SK-N-SH (cell line): ENCODE measurements around the gene KCNMB1. TPM values are rescaled to one million over a fixed set of nuclear protein-coding genes. Genes with fewer than 3 reads are reported as not detected.

ENCODE experiments used
- CTCF ChIA-PET: fragments of 300-600, 350-600 bp; formaldehyde crosslinking; extraction: SDS; loops from one replicate; lab custom pipeline; 2021; lab: Yijun Ruan, JAX
- POLR2A ChIA-PET: fragments of 350-600 bp; sonication (Branson Sonifier 250); formaldehyde crosslinking; extraction: SDS; loops from one replicate; lab custom pipeline; 2020; ENCODE audit warnings: antibody characterized with exemption, inconsistent platforms; lab: Yijun Ruan, JAX
- DNase-seq: peaks from one replicate; pipeline ENCODE4 v3.0.0; 2012
- H2AFZ ChIP-seq: fragments of 200-600 bp; sonication (generic); 2 replicates; pipeline ENCODE4 v1.8.1; 2016; ENCODE audit warnings: antibody characterized with exemption, mild to moderate bottlenecking, low read depth
- H3F3A ChIP-seq: fragments of 200-600 bp; sonication (generic); replicated peaks from 2 replicates; pipeline ENCODE3; 2016; ENCODE audit warnings: antibody characterized with exemption, mild to moderate bottlenecking; ENCODE audit not compliant: insufficient read depth
- H3K27ac ChIP-seq, 2 experiments: fragments of 200-500 bp in 1 of 2; fragments of 200-600 bp in 1 of 2; sonication (Bioruptor generic) in 1 of 2; sonication (generic), shearing (Covaris generic) in 1 of 2; 2 replicates each; pipeline versions ENCODE4 v1.5.1 to v1.6.1; 2014 to 2016; ENCODE audit warnings: low read depth in 2 of 2, inconsistent platforms in 1 of 2, low read length in 1 of 2, mild to moderate bottlenecking in 1 of 2, mixed read lengths in 1 of 2
- H3K27me3 ChIP-seq: fragments of 200-600 bp; sonication (generic), shearing (Covaris generic); 2 replicates; pipeline ENCODE4 v1.6.1; 2016; ENCODE audit warnings: mixed run types; ENCODE audit not compliant: insufficient read depth
- H3K36me3 ChIP-seq, 2 experiments: fragments of 200-500 bp in 1 of 2; fragments of 200-600 bp in 1 of 2; sonication (Bioruptor generic) in 1 of 2; sonication (generic) in 1 of 2; replicated peaks in 1 of 2; 2 replicates each; pipeline versions ENCODE3 to v1.5.1; 2014 to 2016; ENCODE audit warnings: low read length in 1 of 2, mild to moderate bottlenecking in 1 of 2; ENCODE audit not compliant: insufficient read depth in 2 of 2, control insufficient read depth in 1 of 2
- H3K4me1 ChIP-seq, 2 experiments: fragments of 200-500 bp in 1 of 2; fragments of 200-600 bp in 1 of 2; sonication (Bioruptor generic) in 1 of 2; sonication (generic), shearing (Covaris generic) in 1 of 2; 2 replicates each; pipeline versions ENCODE4 v1.5.1 to v1.6.1; 2014 to 2016; ENCODE audit warnings: low read depth in 1 of 2, low read length in 1 of 2, mixed run types in 1 of 2; ENCODE audit not compliant: insufficient read depth in 2 of 2, control insufficient read depth in 1 of 2
- H3K4me2 ChIP-seq: fragments of 200-600 bp; sonication (generic), shearing (Covaris generic); 2 replicates; pipeline ENCODE4 v1.6.1; 2017; ENCODE audit warnings: mixed run types
- H3K4me3 ChIP-seq, 2 experiments: fragments of 200-500 bp in 1 of 2; fragments of 200-600 bp in 1 of 2; sonication (Bioruptor generic) in 1 of 2; sonication (generic), shearing (Covaris generic) in 1 of 2; 2 replicates each; pipeline versions ENCODE4 v1.5.1 to v1.8.1; 2014 to 2016; ENCODE audit warnings: low read depth in 2 of 2, inconsistent platforms in 1 of 2, low read length in 1 of 2, mild to moderate bottlenecking in 1 of 2, mixed read lengths in 1 of 2, moderate library complexity in 1 of 2
- H3K79me2 ChIP-seq: fragments of 200-600 bp; sonication (generic); 2 replicates; pipeline ENCODE4 v1.8.1; 2017; ENCODE audit warnings: mild to moderate bottlenecking; ENCODE audit not compliant: insufficient read depth
- H3K9ac ChIP-seq: fragments of 200-600 bp; sonication (generic); 2 replicates; pipeline ENCODE4 v1.6.1; 2017; ENCODE audit warnings: mixed run types
- H3K9me2 ChIP-seq: fragments of 200-600 bp; sonication (generic); 2 replicates; pipeline ENCODE4 v1.6.1; 2017; ENCODE audit warnings: mixed run types
- H3K9me3 ChIP-seq: fragments of 200-600 bp; sonication (generic); 2 replicates; pipeline ENCODE4 v1.6.1; 2017; ENCODE audit warnings: mixed run types, mild to moderate bottlenecking, moderate library complexity
- H4K20me1 ChIP-seq: fragments of 200-600 bp; sonication (generic); 2 replicates; pipeline ENCODE4 v1.6.1; 2017; ENCODE audit warnings: mild to moderate bottlenecking, mixed run types; ENCODE audit not compliant: insufficient read depth
- CHD2 ChIP-seq: fragments of 150-350 bp; IDR thresholded peaks from 2 replicates; pipeline ENCODE4 v1.6.1; 2018; ENCODE audit warnings: low read length; ENCODE audit not compliant: partially characterized antibody
- EP300 ChIP-seq, 2 experiments: IDR thresholded peaks; 2 replicates each; pipeline versions ENCODE4 v1.4.0 to v1.6.1; 2012; ENCODE audit warnings: borderline replicate concordance in 1 of 2, low read depth in 1 of 2, low read length in 1 of 2
- EZH2phosphoT487 ChIP-seq: fragments of 200-600 bp; sonication (generic); IDR thresholded peaks from 2 replicates; pipeline ENCODE4 v1.6.1; 2017; ENCODE audit warnings: low read depth, mixed run types, mild to moderate bottlenecking, antibody characterized with exemption, moderate library complexity, borderline replicate concordance
- GABPA ChIP-seq: IDR thresholded peaks from 2 replicates; pipeline ENCODE4 v1.4.0; 2012; ENCODE audit warnings: low read depth, mild to moderate bottlenecking
- PBX3 ChIP-seq: IDR thresholded peaks from 2 replicates; pipeline ENCODE4; 2012
- RFX5 ChIP-seq: IDR thresholded peaks from 2 replicates; pipeline ENCODE4 v1.6.1; 2012; ENCODE audit warnings: mild to moderate bottlenecking, improper control_type of control experiment, low read length
- RXRA ChIP-seq: IDR thresholded peaks from 2 replicates; pipeline ENCODE4 v1.4.0; 2012; ENCODE audit warnings: low read depth, mild to moderate bottlenecking, borderline replicate concordance
- SIN3A ChIP-seq: IDR thresholded peaks from 2 replicates; pipeline ENCODE4 v1.6.1; 2012; ENCODE audit warnings: low read depth, mild to moderate bottlenecking, low read length, moderate library complexity, borderline replicate concordance
- SMC3 ChIP-seq: IDR thresholded peaks from 2 replicates; pipeline ENCODE4 v1.6.1; 2012; ENCODE audit warnings: low read depth, low read length, improper control_type of control experiment
- TAF1 ChIP-seq: IDR thresholded peaks from 2 replicates; pipeline ENCODE4 v1.6.1; 2012; ENCODE audit warnings: low read depth, mild to moderate bottlenecking, low read length, moderate library complexity, borderline replicate concordance
- TCF12 ChIP-seq: IDR thresholded peaks from 2 replicates; pipeline ENCODE4 v1.4.0; 2012
- USF1 ChIP-seq: IDR thresholded peaks from 2 replicates; pipeline ENCODE4 v1.4.0; 2012; ENCODE audit warnings: low read depth, borderline replicate concordance
- YY1 ChIP-seq: IDR thresholded peaks from 2 replicates; pipeline ENCODE4 v1.4.0; 2012; ENCODE audit warnings: low read depth, mild to moderate bottlenecking
- WGBS: methylation state at CpG from one replicate; pipeline ENCODE4 v1.1.6; 2017; ENCODE audit warnings: low lambda C conversion rate; 5-methylcytosine and 5-hydroxymethylcytosine counted together
- polyA plus RNA-seq, 3 experiments: library from polyadenylated mRNA; depleted of rRNA; stranded (reverse); fragments of >200 nt; gene quantifications; 2 replicates each; pipeline ENCODE4 v1.2.3, GENCODE V29; 2012
- TF ChIP-seq, protein P1 (sequence below): fragments of 200-600 bp; sonication (generic); IDR thresholded peaks from 2 replicates; pipeline ENCODE4 v1.6.1; 2017; ENCODE audit warnings: antibody characterized with exemption, mild to moderate bottlenecking, moderate library complexity
- TF ChIP-seq, protein P2 (sequence below): IDR thresholded peaks from 2 replicates; pipeline ENCODE4 v1.4.0; 2012; ENCODE audit warnings: low read depth
- TF ChIP-seq, protein P3 (sequence below): fragments of 150-350 bp; IDR thresholded peaks from 2 replicates; pipeline ENCODE4 v1.6.1; 2016; ENCODE audit warnings: mild to moderate bottlenecking, low read depth, low read length

The KCNMB1 gene
- polyA plus RNA-seq, 1 of the 3 experiments (the other 2 are of a cell fraction): not detected

GRCh38 chr5:170413897-170414296 lies 24.7 kb upstream of the KCNMB1 start:
- 62% methylated on average over 3 of the region's 3 CpGs for WGBS
- H4K20me1 ChIP-seq: no peaks in the 10 kb centered on the region

DNA sequence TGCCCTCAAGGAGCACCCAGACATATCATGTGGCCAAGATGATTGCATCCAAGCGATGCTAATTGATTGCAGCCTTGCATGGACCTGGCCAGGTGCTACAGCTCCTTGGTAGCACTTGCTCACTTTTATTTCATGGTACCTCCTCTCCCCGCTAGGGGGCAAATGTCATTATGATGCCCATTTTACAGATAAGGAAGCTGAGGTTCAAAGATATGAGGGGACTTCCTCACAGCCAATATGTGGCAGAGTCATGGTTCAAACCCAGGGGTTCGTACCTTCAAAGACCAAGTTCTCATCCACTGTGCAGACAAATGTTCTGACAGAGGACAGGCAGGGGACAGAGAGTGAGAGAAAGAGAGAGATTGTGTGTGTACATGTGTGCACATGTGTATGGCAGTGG lies 21.9 kb upstream of the KCNMB1 start:
- no peak overlapping the region for H3K9ac ChIP-seq
- H3K9me2 ChIP-seq: no peaks in the 10 kb centered on the region
- no peaks in the 10 kb centered on the region for H3F3A ChIP-seq
- 28% methylated on average over 2 of the region's 3 CpGs for WGBS
- DNase-seq: no peak
- H4K20me1 ChIP-seq: no peaks in the 10 kb centered on the region
- H3K4me3 ChIP-seq: no peak overlapping the region
- H3K27ac ChIP-seq: no peak overlapping the region
- H3K27me3 ChIP-seq: no peaks in the 10 kb centered on the region
- H2AFZ ChIP-seq: no peak overlapping the region
- no peak overlapping the region for H3K4me2 ChIP-seq
- ChIA-PET POLR2A (no interaction called here), CTCF (interaction anchor here (0.6 to 1.6 kb wide), 5 partner anchors 10 to 144 kb away, joined by 3 to 5 read pairs (median 4); no protein-coding TSS in a partner anchor)
- H3K4me1 ChIP-seq: peaks cover 0 to 11% of the 10 kb centered on the region in 2 experiments; a peak in 1 of 4 replicates
- no peaks in the 10 kb centered on the region for H3K79me2 ChIP-seq
- no peaks in the 10 kb centered on the region for H3K36me3 ChIP-seq
- TF ChIP-seq TAF1: no peak
- TF ChIP-seq, protein P1, sequence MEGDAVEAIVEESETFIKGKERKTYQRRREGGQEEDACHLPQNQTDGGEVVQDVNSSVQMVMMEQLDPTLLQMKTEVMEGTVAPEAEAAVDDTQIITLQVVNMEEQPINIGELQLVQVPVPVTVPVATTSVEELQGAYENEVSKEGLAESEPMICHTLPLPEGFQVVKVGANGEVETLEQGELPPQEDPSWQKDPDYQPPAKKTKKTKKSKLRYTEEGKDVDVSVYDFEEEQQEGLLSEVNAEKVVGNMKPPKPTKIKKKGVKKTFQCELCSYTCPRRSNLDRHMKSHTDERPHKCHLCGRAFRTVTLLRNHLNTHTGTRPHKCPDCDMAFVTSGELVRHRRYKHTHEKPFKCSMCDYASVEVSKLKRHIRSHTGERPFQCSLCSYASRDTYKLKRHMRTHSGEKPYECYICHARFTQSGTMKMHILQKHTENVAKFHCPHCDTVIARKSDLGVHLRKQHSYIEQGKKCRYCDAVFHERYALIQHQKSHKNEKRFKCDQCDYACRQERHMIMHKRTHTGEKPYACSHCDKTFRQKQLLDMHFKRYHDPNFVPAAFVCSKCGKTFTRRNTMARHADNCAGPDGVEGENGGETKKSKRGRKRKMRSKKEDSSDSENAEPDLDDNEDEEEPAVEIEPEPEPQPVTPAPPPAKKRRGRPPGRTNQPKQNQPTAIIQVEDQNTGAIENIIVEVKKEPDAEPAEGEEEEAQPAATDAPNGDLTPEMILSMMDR: peak; percentile 21; the same call in 1 of the 2 replicates
- TF ChIP-seq, protein P2, sequence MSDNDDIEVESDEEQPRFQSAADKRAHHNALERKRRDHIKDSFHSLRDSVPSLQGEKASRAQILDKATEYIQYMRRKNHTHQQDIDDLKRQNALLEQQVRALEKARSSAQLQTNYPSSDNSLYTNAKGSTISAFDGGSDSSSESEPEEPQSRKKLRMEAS: no peak
- TF ChIP-seq, all 33 proteins: peak for 1
- no peaks in the 10 kb centered on the region for H3K9me3 ChIP-seq

More at GRCh38 chr5:170413897-170414296, 24.7 kb upstream of the KCNMB1 start:
- Histone ChIP-seq H3K4me1 (peaks cover 0 to 1% of the 10 kb centered on the region in 2 experiments; a peak in 1 of 4 replicates), H3K9me2 (no peaks in the 10 kb centered on the region), H3K9me3 (no peaks in the 10 kb centered on the region), H2AFZ (no peak overlapping the region), H3K4me2 (no peak overlapping the region), H3F3A (no peaks in the 10 kb centered on the region), H3K9ac (no peak overlapping the region), H3K27me3 (peaks cover 4% of the 10 kb centered on the region; the same call in 1 of the 2 replicates), H3K79me2 (no peaks in the 10 kb centered on the region), H3K36me3 (no peaks in the 10 kb centered on the region), H3K4me3 (no peak overlapping the region), H3K27ac (no peak overlapping the region)
- DNase-seq: no peak
- TF ChIP-seq PBX3 (no peak), GABPA (no peak), EP300 (IDR thresholded peaks at IDR 0.05; ENCODE audit: borderline replicate concordance in 1 of 2, low read depth in 1 of 2, low read length in 1 of 2) (no peak), TCF12 (no peak), EZH2phosphoT487 (no peak), CHD2 (no peak), SMC3 (no peak), YY1 (no peak), RXRA (no peak), USF1 (no peak), SIN3A (no peak), RFX5 (no peak)
- TF ChIP-seq, protein P3, sequence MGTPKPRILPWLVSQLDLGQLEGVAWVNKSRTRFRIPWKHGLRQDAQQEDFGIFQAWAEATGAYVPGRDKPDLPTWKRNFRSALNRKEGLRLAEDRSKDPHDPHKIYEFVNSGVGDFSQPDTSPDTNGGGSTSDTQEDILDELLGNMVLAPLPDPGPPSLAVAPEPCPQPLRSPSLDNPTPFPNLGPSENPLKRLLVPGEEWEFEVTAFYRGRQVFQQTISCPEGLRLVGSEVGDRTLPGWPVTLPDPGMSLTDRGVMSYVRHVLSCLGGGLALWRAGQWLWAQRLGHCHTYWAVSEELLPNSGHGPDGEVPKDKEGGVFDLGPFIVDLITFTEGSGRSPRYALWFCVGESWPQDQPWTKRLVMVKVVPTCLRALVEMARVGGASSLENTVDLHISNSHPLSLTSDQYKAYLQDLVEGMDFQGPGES: no peak
- ChIA-PET CTCF (interaction anchor here (0.7 to 17.9 kb wide), 3 partner anchors 8 to 191 kb away, joined by 3 to 257 read pairs (median 3); no protein-coding TSS in a partner anchor), POLR2A (no interaction called here)
